HG02588 (cell line): ENCODE data around the gene MAB21L4.
"Not testable (repeated sequence)": the region's sequence is repeated elsewhere in the genome, so short reads cannot be mapped to it uniquely, and the experiment has no call there.

Source experiments
- ATAC-seq: cut with Tn5 transposase; IDR thresholded peaks from one replicate; pipeline ENCODE4 v1.9.1; 2021; ENCODE audit warnings: mild to moderate bottlenecking, moderate library complexity; ENCODE audit not compliant: unreplicated experiment

MAB21L4 gene

GRCh38 chr2:240846309-240846708 lies 49.6 kb downstream of the MAB21L4 start:
- ATAC-seq: not testable (repeated sequence)

GRCh38 chr2:240840435-240841060 lies 55.4 kb downstream of the MAB21L4 start:
- ATAC-seq: no peak

DNA sequence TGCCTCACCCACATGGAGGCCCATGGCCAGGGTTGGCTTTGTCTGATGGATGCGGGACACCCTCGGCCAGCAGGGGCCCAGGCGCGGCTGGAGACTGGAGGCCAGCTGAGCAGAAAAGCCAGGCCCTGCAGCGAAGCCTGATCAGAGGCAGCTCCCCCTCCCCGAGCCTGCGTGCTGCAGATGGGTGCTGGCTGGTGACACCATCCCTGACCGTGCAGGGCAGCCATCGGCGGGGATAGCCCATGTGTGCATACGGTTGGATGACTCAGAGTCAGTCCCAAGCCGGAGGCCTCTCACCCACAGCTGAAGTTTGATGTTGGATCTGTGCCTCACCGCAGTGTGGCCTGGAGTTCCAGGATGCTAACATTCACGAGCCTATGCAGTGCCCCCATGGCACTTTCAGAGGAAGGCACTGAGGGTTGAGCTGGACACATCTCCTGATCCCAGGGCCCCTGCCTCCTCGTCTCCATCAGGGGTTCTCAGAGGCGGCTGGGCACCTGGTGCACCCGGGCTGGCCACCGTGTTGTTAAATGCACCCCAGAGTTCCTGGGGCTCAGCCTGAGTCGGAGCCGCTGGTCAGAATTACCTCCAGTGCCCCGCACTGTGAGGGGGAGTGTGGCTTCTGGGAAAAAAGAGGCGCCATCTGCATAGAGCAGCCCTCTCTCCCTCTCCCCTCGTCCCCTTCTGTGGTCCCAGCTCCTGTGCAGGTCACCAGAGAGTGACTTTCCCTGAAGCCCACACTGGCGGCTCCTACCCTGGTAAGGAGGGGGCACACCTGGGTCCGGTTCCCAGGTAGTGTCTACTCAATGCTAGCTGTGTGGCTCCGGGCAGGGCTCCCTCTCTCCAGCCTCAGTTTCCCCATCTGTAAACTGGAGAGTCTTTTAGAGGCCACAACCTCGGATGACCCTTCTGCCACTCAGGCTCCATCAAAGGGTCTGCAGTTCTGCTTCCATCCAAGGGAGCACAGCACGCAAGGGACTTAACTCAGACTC lies 56.5 kb downstream of the MAB21L4 start:
- ATAC-seq: no peak

DNA sequence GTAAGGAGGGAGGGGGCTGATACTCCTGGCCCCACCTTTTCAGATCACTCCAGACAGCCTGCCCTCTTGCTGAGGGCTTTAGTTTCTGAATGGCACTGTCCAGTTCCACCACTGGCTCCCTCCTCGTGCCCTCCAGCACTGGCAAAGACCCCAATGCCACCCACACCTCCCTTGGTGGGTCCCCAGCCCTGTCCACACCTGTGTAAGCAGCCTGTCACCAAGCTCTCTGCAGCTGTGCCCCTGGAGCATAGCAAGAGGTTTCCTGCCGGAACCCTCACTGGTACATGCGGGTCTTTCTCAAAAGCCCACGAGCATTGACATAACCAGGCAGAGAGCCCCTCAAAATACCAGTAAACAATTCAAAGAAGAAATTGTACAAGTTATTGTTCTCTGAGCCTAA lies 58.3 kb downstream of the MAB21L4 start:
- no peak for ATAC-seq

DNA sequence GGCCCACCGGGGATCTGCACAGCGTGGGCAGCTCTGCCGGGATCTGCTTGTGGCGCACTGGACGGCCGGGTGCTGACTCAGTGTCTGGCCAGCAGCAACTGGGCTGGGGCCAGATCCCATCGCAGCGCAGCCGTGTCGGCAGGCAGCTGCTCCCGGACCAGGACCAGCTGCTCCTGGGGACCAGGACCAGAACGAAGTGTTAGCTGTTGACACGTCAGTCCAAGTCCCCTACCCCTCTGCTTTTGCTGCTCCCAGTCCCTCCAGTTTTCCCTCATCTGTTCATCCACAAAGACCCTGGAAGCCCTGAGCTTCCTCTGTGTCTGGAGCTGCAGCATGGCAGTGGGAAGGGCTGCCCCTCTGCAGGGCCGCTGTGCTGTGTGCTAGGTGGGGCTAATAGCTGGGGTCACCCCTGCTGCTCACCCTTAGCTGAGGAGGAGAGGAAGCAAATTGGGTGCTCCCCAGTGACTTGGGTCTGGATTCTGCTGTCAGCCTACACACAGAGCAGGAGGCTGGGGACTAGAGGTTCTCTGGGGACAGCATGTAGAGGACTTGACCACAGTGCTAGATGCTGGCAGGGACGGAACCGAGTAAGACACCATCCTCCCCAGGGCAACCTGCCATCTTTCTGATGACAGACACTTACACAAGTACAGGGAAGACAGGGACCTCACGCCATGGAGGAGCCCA lies 59.0 kb downstream of the MAB21L4 start:
- ATAC-seq: no peak
